Thoracic aorta (tissue), 2 donors: Measurements from ENCODE around the gene CASKIN2. TPM values are rescaled to one million over a fixed set of nuclear protein-coding genes. Genes with fewer than 3 reads are reported as not detected.

Source experiments
- ATAC-seq: fragments of 150-250 bp; one replicate; pipeline ENCODE4 v1.8.0; 2017; ENCODE audit warnings: low read depth; ENCODE audit not compliant: insufficient number of reproducible peaks, low FRiP score
- DNase-seq: peaks from one replicate; pipeline ENCODE4 v3.0.0-alpha.2; 2020; ENCODE audit warnings: low spot score
- H3K27ac ChIP-seq, 2 donors: fragments of 200-600 bp; sonication (generic); 1 replicate in 1 of 2; 2 replicates in 1 of 2; pipeline ENCODE4 v1.5.1; 2016; ENCODE audit warnings: mild to moderate bottlenecking in 2 of 2, moderate library complexity in 2 of 2
- H3K27me3 ChIP-seq: fragments of 200-600 bp; sonication (generic); replicated peaks from 2 replicates; pipeline ENCODE4 v1.6.0; 2016; ENCODE audit warnings: mild to moderate bottlenecking; ENCODE audit not compliant: insufficient read depth
- H3K36me3 ChIP-seq: fragments of 200-600 bp; sonication (generic); one replicate; pipeline ENCODE4 v1.5.1; 2016
- H3K4me1 ChIP-seq, 2 donors: fragments of 200-600 bp; sonication (generic); 1 replicate in 1 of 2; 2 replicates in 1 of 2; pipeline versions ENCODE4 v1.5.1 to v1.6.0; 2016; ENCODE audit warnings: low read depth in 2 of 2, mild to moderate bottlenecking in 1 of 2; ENCODE audit not compliant: control insufficient read depth in 1 of 2
- H3K4me3 ChIP-seq: fragments of 200-600 bp; sonication (generic); 2 replicates; pipeline ENCODE4 v1.5.1; 2016; ENCODE audit warnings: mild to moderate bottlenecking
- H3K9me3 ChIP-seq: fragments of 200-600 bp; sonication (generic); 2 replicates; pipeline ENCODE4 v1.5.1; 2016
- total RNA-seq, 2 donors: library from RNA; depleted of rRNA; stranded (reverse); fragments of >200 nt; gene quantifications; one replicate each; pipeline versions ENCODE4 v1.1.0 to v1.2.3, GENCODE V29; 2016
- TF ChIP-seq, protein P1 (sequence below): fragments of 200-600 bp; sonication (generic); IDR thresholded peaks from one replicate; pipeline ENCODE4 v1.5.1; 2019; ENCODE audit warnings: antibody characterized with exemption

Gene CASKIN2
- total RNA-seq, 2 donors from 2014 or later, result 26.0 to 32.4 TPM

DNA sequence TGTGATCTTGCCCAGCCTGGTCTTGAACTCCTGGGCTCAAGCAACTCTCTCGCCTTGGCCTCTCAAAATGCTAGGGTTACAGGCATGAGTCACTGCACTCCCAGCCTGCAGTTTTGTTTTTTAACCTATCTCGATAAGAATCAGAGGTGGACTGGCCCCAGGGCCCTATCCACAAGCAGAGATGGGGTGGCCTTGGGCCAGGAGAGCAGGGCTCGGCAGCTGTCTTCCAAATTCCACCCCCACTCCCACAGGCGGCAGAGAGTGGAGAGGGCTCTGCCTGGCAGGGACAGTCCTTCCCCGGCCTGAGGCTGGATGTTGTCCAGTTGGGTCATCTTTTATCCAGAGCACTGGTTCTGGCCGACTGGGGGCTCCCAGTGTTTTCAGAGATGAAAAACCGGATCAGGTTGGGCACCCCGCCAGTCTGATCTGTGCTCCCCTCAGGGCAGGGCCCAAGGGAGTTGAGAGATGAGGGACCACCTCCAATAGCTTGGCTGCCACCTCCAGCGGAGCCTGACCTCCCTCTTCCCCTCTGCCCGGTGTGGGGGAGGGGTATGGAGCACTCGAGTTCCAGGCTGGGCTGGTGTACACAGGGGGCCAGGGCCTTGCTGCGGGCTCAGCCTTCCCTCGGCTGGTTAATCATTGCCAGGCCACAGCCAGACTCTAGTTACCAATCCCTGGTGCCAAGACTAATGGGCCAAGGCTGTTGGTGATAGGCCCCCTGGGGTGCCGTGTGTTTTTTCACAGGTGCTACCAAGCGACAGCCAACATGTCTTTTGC is 41.9 kb upstream of the CASKIN2 start:
- Histone ChIP-seq H3K36me3 (no peaks in the 10 kb centered on the region), H3K9me3 (no peaks in the 10 kb centered on the region), H3K4me3 (no peak overlapping the region), H3K27me3 (no peaks in the 10 kb centered on the region), H3K27ac (no peak overlapping the region), H3K4me1 (peaks cover 0 to 11% of the 10 kb centered on the region in 2 donors)
- TF ChIP-seq, protein P1, sequence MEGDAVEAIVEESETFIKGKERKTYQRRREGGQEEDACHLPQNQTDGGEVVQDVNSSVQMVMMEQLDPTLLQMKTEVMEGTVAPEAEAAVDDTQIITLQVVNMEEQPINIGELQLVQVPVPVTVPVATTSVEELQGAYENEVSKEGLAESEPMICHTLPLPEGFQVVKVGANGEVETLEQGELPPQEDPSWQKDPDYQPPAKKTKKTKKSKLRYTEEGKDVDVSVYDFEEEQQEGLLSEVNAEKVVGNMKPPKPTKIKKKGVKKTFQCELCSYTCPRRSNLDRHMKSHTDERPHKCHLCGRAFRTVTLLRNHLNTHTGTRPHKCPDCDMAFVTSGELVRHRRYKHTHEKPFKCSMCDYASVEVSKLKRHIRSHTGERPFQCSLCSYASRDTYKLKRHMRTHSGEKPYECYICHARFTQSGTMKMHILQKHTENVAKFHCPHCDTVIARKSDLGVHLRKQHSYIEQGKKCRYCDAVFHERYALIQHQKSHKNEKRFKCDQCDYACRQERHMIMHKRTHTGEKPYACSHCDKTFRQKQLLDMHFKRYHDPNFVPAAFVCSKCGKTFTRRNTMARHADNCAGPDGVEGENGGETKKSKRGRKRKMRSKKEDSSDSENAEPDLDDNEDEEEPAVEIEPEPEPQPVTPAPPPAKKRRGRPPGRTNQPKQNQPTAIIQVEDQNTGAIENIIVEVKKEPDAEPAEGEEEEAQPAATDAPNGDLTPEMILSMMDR, result no peak
- DNase-seq, result no peak
- no peak for ATAC-seq

DNA sequence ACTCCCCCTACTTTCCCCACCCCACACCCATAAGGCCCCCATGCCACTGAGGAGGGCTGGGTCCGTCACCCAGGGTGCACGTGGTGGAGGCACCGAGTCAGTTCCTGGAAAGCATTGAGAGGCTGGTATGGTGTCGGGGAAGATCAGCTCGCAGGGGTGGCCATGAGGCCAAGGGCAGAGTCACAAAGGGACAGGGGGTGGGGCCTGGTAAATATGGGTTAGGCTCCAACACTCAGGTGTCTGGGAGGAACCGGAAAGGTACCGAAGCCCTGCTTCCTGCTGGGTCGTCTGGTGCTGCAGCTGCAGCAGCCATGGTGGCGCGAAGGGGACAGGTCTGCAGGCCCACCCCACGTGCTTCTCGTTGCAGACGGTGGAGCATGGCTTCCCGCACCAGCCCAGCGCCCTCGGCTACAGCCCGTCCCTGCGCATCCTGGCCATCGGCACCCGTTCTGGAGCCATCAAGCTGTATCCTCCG is 40.4 kb upstream of the CASKIN2 start:
- DNase-seq (no peak), ATAC-seq (no peak)
- H3K4me1 ChIP-seq, result peaks cover 0 to 11% of the 10 kb centered on the region in 2 donors
- H3K27me3 ChIP-seq, result no peaks in the 10 kb centered on the region
- H3K27ac ChIP-seq, result no peak overlapping the region
- TF ChIP-seq, protein P1, result no peak
- H3K9me3 ChIP-seq, result no peaks in the 10 kb centered on the region
- H3K36me3 ChIP-seq, result no peaks in the 10 kb centered on the region
- no peak overlapping the region for H3K4me3 ChIP-seq

DNA sequence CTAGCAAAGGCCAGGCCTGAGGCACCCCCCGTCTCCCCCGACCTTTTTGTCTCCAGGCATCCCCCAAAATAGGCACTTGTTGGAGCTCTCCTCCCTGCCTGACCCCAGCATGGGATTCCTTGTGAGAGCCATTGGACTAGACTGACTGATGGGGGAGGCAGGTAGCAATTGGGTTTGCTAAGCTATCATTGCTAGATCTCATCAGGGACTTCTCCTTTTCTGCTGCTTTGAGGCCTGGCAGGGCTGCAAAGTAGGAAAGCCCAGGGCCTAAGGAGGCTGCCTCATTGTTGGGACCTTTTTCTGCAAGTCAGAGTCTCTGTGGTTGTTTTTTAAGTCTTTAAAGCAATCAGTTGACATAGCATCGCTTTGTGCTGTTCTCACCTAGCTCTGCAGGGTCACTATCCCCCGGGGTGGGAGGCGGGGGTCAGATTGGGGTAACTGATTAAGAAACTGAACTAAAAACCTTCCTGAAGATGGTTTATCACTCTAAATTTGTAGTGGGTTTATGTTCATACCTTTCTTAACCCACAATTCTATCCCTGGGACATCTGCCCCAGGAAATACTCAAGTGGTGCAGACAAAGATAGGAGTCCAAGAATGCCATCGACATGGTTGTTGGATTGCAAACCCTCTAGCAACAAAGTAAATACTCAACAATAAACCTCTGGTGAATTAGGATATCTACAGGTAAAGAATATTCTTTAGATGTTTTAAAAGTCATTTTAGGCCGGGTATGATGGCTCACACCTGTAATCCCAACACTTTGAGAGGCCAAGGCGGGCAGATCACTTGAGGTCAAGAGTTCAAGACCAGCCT is 38.2 kb upstream of the CASKIN2 start:
- DNase-seq, result no peak
- Histone ChIP-seq H3K27ac (no peak overlapping the region), H3K36me3 (no peaks in the 10 kb centered on the region), H3K4me3 (no peak overlapping the region), H3K27me3 (no peaks in the 10 kb centered on the region), H3K9me3 (no peaks in the 10 kb centered on the region), H3K4me1 (peaks cover 0 to 11% of the 10 kb centered on the region in 2 donors)
- TF ChIP-seq, protein P1, result no peak
- no peak for ATAC-seq

DNA sequence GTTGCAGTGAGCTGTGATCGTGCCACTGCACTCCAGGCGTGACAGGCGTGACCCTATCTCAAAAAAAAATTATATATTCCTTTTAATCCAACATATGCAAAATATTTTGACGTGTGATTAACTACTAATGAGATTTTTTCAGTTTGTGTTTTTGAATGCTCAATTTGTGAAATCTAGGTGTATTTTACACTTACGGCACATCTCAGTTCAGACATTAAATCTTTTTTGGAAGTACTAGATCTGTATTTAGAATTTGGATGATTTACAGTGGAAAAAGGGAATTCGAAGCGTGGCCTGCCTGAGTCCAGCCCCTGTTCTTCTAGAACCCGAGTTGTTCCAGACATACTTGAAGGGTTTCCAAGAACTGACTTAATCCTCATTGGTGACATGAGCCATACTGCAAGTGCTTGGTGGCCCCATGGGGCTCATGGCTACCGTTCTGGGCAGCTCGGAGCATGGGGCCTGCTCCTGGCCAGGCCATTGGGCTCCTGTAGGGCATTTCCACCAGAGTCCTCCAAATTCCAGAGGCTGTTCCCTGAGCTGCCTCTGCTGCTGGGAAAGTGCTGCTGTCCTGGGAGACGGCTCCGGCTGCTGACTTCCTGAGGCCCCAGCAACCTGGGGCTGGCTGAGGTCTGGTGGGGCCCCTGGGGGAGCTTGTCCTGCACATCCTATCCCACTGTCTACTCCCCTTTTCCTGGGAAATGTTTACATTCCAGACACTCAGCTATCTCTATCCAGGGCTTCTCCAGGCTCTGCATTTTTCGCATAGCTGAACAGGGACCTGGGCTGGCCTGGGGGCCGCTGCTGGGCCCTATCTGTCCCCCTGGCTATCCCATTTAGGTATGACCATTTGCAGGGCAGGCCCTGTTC is 37.3 kb upstream of the CASKIN2 start:
- no peak for ATAC-seq
- no peaks in the 10 kb centered on the region for H3K9me3 ChIP-seq
- peaks cover 0 to 11% of the 10 kb centered on the region in 2 donors for H3K4me1 ChIP-seq
- H3K27ac ChIP-seq, result no peak overlapping the region
- H3K27me3 ChIP-seq, result no peaks in the 10 kb centered on the region
- TF ChIP-seq, protein P1, result no peak
- H3K4me3 ChIP-seq, result no peak overlapping the region
- H3K36me3 ChIP-seq, result no peaks in the 10 kb centered on the region
- no peak for DNase-seq
